HG03039 (cell line): ENCODE measurements around the gene STRBP.

Experiments
- ATAC-seq: cut with Tn5 transposase; IDR thresholded peaks from one replicate; pipeline ENCODE4 v1.9.1; 2021; ENCODE audit warnings: mild to moderate bottlenecking, moderate library complexity; ENCODE audit not compliant: unreplicated experiment

The STRBP gene

GRCh38 chr9:123073441-123073840, 194.9 kb downstream of the STRBP start:
- no peak for ATAC-seq

DNA sequence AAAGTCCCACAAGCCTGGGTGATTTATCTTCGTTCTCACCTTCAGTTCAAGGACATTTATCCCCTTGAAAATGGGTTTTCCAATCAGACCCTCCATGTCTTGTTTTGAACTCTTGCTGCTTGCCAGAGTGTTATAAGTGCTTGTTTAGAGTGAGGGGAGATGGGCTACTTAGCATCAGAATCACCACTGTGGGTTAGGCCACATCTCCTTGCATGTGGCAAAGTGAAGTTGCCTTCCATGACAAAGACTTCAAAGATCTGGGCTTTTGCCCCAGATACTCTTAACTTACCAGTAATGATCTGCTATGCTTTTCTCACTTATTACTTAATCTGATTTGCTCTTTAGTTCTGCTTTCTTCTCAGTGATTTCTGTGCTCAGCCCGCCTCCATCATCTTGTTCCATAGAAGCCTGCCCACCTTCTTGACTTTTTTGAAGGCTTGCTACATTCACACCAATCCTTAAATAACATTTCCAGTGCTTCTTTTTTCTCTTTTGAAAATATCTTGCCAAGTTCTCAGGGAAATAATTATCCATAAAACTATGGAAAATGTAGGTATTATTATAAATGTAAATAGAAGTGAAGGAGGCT, 195.9 kb downstream of the STRBP start:
- ATAC-seq, result no peak
